Measurements from ENCODE around the gene ARHGAP29.
"Not testable (repeated sequence)": the region's sequence is repeated elsewhere in the genome, so short reads cannot be mapped to it uniquely, and the experiment has no call there.

Gene ARHGAP29

GRCh38 chr1:94231746-94232145 is 5.6 kb downstream of the ARHGAP29 start:
- no peak for DNase-seq

- no peak for DNase-seq
Observed at GRCh38 chr1:94230920-94231319, 6.5 kb downstream of the ARHGAP29 start.

GRCh38 chr1:94228640-94229375 is 8.6 kb downstream of the ARHGAP29 start:
- no peak for DNase-seq

GRCh38 chr1:94227624-94228023 is 9.8 kb downstream of the ARHGAP29 start:
- DNase-seq = no peak

- no peak for DNase-seq
Observed at GRCh38 chr1:94225845-94226244, 11.5 kb downstream of the ARHGAP29 start.

- DNase-seq = no peak
Observed at GRCh38 chr1:94218332-94218731, 19.1 kb downstream of the ARHGAP29 start.

GRCh38 chr1:94215955-94216354 is 21.4 kb downstream of the ARHGAP29 start:
- DNase-seq = no peak

GRCh38 chr1:94209982-94210381 is 27.4 kb downstream of the ARHGAP29 start:
- DNase-seq = no peak

- DNase-seq = no peak
Observed at GRCh38 chr1:94209425-94209824, 28.0 kb downstream of the ARHGAP29 start.

- no peak for DNase-seq
Observed at GRCh38 chr1:94207695-94208094, 29.7 kb downstream of the ARHGAP29 start.

- DNase-seq = no peak
Observed at GRCh38 chr1:94205639-94206038, 31.7 kb downstream of the ARHGAP29 start.

- no peak for DNase-seq
Observed at GRCh38 chr1:94202241-94202640, 35.1 kb downstream of the ARHGAP29 start.

- no peak for DNase-seq
Observed at GRCh38 chr1:94199398-94199797, 38.0 kb downstream of the ARHGAP29 start.

GRCh38 chr1:94194079-94194865 is 43.1 kb downstream of the ARHGAP29 start:
- DNase-seq = no peak

- DNase-seq = no peak
Observed at GRCh38 chr1:94193128-94193527, 44.3 kb downstream of the ARHGAP29 start.

- no peak for DNase-seq
Observed at GRCh38 chr1:94191216-94191615, 46.2 kb downstream of the ARHGAP29 start.

- DNase-seq = no peak
Observed at GRCh38 chr1:94186946-94187345, 50.4 kb downstream of the ARHGAP29 start.

GRCh38 chr1:94183197-94183815 is 54.1 kb downstream of the ARHGAP29 start:
- DNase-seq = no peak

GRCh38 chr1:94182191-94182590 is 55.2 kb downstream of the ARHGAP29 start:
- DNase-seq = no peak

- no peak for DNase-seq
Observed at GRCh38 chr1:94180650-94181049, 56.7 kb downstream of the ARHGAP29 start.

- DNase-seq = no peak
Observed at GRCh38 chr1:94178901-94179300, 58.5 kb downstream of the ARHGAP29 start.

GRCh38 chr1:94169126-94169525 is 68.3 kb downstream of the ARHGAP29 start:
- no peak for DNase-seq

GRCh38 chr1:94165843-94166242 is 71.5 kb downstream of the ARHGAP29 start:
- DNase-seq = no peak

GRCh38 chr1:94164885-94165284 is 72.5 kb downstream of the ARHGAP29 start:
- not testable (repeated sequence) for DNase-seq
